ENCODE data around the gene ASPA.
A peak's percentile ranks its signal among the peaks of the same experiment; 100 is the strongest.

Gene ASPA

GRCh38 chr17:3549610-3550162, 73.9 kb downstream of the ASPA start (continued):
- TF ChIP-seq, protein P1, sequence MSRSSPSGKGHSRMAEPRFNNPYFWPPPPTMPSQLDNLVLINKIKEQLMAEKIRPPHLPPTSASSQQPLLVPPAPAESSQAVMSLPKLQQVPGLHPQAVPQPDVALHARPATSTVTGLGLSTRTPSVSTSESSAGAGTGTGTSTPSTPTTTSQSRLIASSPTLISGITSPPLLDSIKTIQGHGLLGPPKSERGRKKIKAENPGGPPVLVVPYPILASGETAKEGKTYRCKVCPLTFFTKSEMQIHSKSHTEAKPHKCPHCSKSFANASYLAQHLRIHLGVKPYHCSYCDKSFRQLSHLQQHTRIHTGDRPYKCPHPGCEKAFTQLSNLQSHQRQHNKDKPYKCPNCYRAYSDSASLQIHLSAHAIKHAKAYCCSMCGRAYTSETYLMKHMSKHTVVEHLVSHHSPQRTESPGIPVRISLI (tag by site-specific recombination; IDR thresholded peaks at IDR 0.05) = no peak
- TF ChIP-seq ZBTB17 (tag by site-specific recombination; IDR thresholded peaks at IDR 0.05) = peak; percentile 100
- no peak for TF ChIP-seq ZBTB21 (tag by site-specific recombination; IDR thresholded peaks at IDR 0.05)
- TF ChIP-seq GFI1B (tag by site-specific recombination; IDR thresholded peaks at IDR 0.05) = no peak
- 0 out of 2 replicates have a peak, but pooled peaks have one; percentile 29 for TF ChIP-seq ZNF148 (tag by site-specific recombination; IDR thresholded peaks at IDR 0.05; ENCODE audit: borderline replicate concordance)
- TF ChIP-seq ZBTB7A (tag by site-specific recombination; IDR thresholded peaks at IDR 0.05; ENCODE audit: low read depth) = no peak
- no peak for TF ChIP-seq MEIS1 (CRISPR knock-in tag; IDR thresholded peaks at IDR 0.05; ENCODE audit: borderline replicate concordance)
- TF ChIP-seq ZNF175 (tag by site-specific recombination; IDR thresholded peaks at IDR 0.05) = no peak

DNA sequence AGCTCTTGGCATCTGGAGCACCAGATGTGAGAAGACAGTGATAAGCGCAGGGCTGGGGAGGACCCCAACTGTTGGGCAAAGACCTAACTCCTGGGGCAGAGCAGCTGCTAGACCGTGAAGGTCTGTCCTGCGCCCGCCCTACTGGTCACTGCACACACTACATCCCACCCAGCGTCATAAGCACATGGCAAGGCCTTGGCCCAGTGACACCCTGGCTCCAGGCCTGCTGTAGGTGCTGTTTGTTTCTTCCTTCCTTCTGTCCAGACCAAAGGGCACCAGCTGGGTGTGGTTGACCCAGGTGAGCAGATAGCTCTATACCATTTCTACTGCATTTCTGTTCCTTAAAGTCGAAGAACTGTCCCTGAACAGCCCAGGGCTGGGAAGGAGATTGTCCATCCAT, 75.4 kb downstream of the ASPA start:
- Histone ChIP-seq H3K36me3 (ENCODE audit: control insufficient read depth in 2 of 2, insufficient read depth in 1 of 2, low read length in 2 of 2) (no peaks in the 10 kb centered on the region), H3K9me3 (ENCODE audit: control insufficient read depth, insufficient read depth, low read depth, low read length) (no peaks in the 10 kb centered on the region), H3K27ac (ENCODE audit: extremely low read depth, low read depth, low read length) (no peak overlapping the region), H3K4me3 (ENCODE audit: low read depth, low read length) (no peak overlapping the region), H3K4me1 (ENCODE audit: control insufficient read depth, insufficient read depth, low read length) (no peaks in the 10 kb centered on the region)
- CTCF ChIA-PET = interaction anchor here (1.0 kb wide), 1 partner anchor 64 kb away, joined by 3 read pairs; no protein-coding TSS in a partner anchor
- POLR2A ChIA-PET = no interaction called here
- no peak for TF ChIP-seq SP7 (tag by site-specific recombination; IDR thresholded peaks at IDR 0.05)
- TF ChIP-seq ZNF843 (tag by site-specific recombination; IDR thresholded peaks at IDR 0.05) = no peak
- no peak for TF ChIP-seq TCF7L2 (IDR thresholded peaks at IDR 0.05; ENCODE audit: borderline replicate concordance, low read depth, low read length)
- TF ChIP-seq ZNF211 (tag by site-specific recombination; IDR thresholded peaks at IDR 0.05; ENCODE audit: low read depth) = no peak
- no peak for TF ChIP-seq ZNF654 (tag by site-specific recombination; IDR thresholded peaks at IDR 0.05; ENCODE audit: low read depth)
- no peak for TF ChIP-seq PRDM1 (tag by site-specific recombination; IDR thresholded peaks at IDR 0.05)
- no peak for TF ChIP-seq ZNF600 (tag by site-specific recombination; IDR thresholded peaks at IDR 0.05)

GRCh38 chr17:3552916-3553315, 77.1 kb downstream of the ASPA start:
- POLR2A ChIA-PET = no interaction called here
- TF ChIP-seq ZNF311 (tag by site-specific recombination; IDR thresholded peaks at IDR 0.05; ENCODE audit: borderline replicate concordance) (no peak), ZNF555 (tag by site-specific recombination; conservative IDR thresholded peaks at IDR 0.05) (no peak), ZNF658 (tag by site-specific recombination; IDR thresholded peaks at IDR 0.05) (no peak), ZNF354C (tag by site-specific recombination; IDR thresholded peaks at IDR 0.05; ENCODE audit: borderline replicate concordance, low read depth) (no peak), ZNF211 (tag by site-specific recombination; IDR thresholded peaks at IDR 0.05; ENCODE audit: low read depth) (no peak), KLF7 (tag by site-specific recombination; IDR thresholded peaks at IDR 0.05; ENCODE audit: borderline replicate concordance) (no peak)
- TF ChIP-seq, protein P2, sequence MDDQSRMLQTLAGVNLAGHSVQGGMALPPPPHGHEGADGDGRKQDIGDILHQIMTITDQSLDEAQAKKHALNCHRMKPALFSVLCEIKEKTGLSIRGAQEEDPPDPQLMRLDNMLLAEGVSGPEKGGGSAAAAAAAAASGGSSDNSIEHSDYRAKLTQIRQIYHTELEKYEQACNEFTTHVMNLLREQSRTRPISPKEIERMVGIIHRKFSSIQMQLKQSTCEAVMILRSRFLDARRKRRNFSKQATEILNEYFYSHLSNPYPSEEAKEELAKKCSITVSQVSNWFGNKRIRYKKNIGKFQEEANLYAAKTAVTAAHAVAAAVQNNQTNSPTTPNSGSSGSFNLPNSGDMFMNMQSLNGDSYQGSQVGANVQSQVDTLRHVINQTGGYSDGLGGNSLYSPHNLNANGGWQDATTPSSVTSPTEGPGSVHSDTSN (CRISPR knock-in tag; IDR thresholded peaks at IDR 0.05) = no peak
- no peaks in the 10 kb centered on the region for H3K36me3 ChIP-seq (ENCODE audit: control insufficient read depth in 2 of 2, insufficient read depth in 1 of 2, low read length in 2 of 2)
- H3K4me3 ChIP-seq (ENCODE audit: low read depth, low read length) = no peak overlapping the region
- no peak overlapping the region for H3K27ac ChIP-seq (ENCODE audit: extremely low read depth, low read depth, low read length)
- no peaks in the 10 kb centered on the region; the same call in 1 of the 2 replicates for H3K4me1 ChIP-seq (ENCODE audit: control insufficient read depth, insufficient read depth, low read length)
- H3K9me3 ChIP-seq (ENCODE audit: control insufficient read depth, insufficient read depth, low read depth, low read length) = no peaks in the 10 kb centered on the region
- CTCF ChIA-PET = no interaction called here
